Left kidney (tissue), 2 donors: ENCODE measurements around the gene SH2D3A. TPM values are rescaled to one million over a fixed set of nuclear protein-coding genes. Genes with fewer than 3 reads are reported as not detected.
"Not testable (repeated sequence)": the region's sequence is repeated elsewhere in the genome, so short reads cannot be mapped to it uniquely, and the experiment has no call there.

Experiments used
- DNase-seq: peaks from one replicate; pipeline ENCODE4 v3.0.0-alpha.2; 2013
- polyA plus RNA-seq: library from polyadenylated mRNA; unstranded; fragments of 120-200 nt; gene quantifications from one replicate; pipeline ENCODE4 v1.2.1, GENCODE V29; 2013; ENCODE audit not compliant: insufficient read length

SH2D3A gene
- polyA plus RNA-seq, 1 donor, result 6.2 TPM

GRCh38 chr19:6721773-6722172 is 45.5 kb downstream of the SH2D3A start:
- no peak for DNase-seq

- no peak for DNase-seq
These were observed 46.1 kb downstream of the SH2D3A start for GRCh38 chr19:6721138-6721474.

GRCh38 chr19:6720369-6721137 is 46.7 kb downstream of the SH2D3A start, which contains the start of gene C3:
C3 (minus strand) TSS chr19:6720650; CDS start chr19:6720589, 61 bp downstream.
- DNase-seq, result no peak

- DNase-seq, result no peak
These were observed 47.3 kb downstream of the SH2D3A start for GRCh38 chr19:6719992-6720368.

GRCh38 chr19:6719540-6719861 is 47.7 kb downstream of the SH2D3A start:
- DNase-seq, result no peak

- no peak for DNase-seq
These were observed 48.3 kb downstream of the SH2D3A start for GRCh38 chr19:6718741-6719539.

- DNase-seq, result no peak
These were observed 49.0 kb downstream of the SH2D3A start for GRCh38 chr19:6718111-6718740.

GRCh38 chr19:6717441-6717971 is 49.7 kb downstream of the SH2D3A start:
- DNase-seq, result no peak

- DNase-seq, result no peak
These were observed 50.2 kb downstream of the SH2D3A start for GRCh38 chr19:6717036-6717435.

- no peak for DNase-seq
These were observed 50.6 kb downstream of the SH2D3A start for GRCh38 chr19:6716610-6716970.

- no peak for DNase-seq
These were observed 52.3 kb downstream of the SH2D3A start for GRCh38 chr19:6714749-6715555.

- no peak for DNase-seq
These were observed 53.2 kb downstream of the SH2D3A start for GRCh38 chr19:6713773-6714692.

- no peak for DNase-seq
These were observed 54.3 kb downstream of the SH2D3A start for GRCh38 chr19:6712692-6713670.

- no peak for DNase-seq
These were observed 55.0 kb downstream of the SH2D3A start for GRCh38 chr19:6712231-6712630.

GRCh38 chr19:6711605-6712004 is 55.6 kb downstream of the SH2D3A start:
- no peak for DNase-seq

- no peak for DNase-seq
These were observed 56.2 kb downstream of the SH2D3A start for GRCh38 chr19:6711078-6711361.

GRCh38 chr19:6710273-6711077 is 56.8 kb downstream of the SH2D3A start:
- no peak for DNase-seq

GRCh38 chr19:6709549-6709948 is 57.7 kb downstream of the SH2D3A start:
- DNase-seq, result no peak

- not testable (repeated sequence) for DNase-seq
These were observed 58.3 kb downstream of the SH2D3A start for GRCh38 chr19:6708913-6709312.
